HL-60 (cell line): ENCODE results near the gene SANBR.

Experiments used
- DNase-seq, 2 experiments: peaks; one replicate each; pipeline ENCODE4 v3.0.0-alpha.2; 2010 to 2020; ENCODE audit warnings: low read depth in 1 of 2, low spot score in 1 of 2
- H3K27ac ChIP-seq: fragments of 250-450 bp; sonication (Bioruptor Pico); replicated peaks from 2 replicates; pipeline ENCODE4 v1.5.1; 2020; ENCODE audit warnings: mild to moderate bottlenecking, moderate library complexity
- H3K27me3 ChIP-seq: fragments of 250-450 bp; sonication (Bioruptor Pico); 2 replicates; pipeline ENCODE4 v1.5.1; 2021; ENCODE audit warnings: mild to moderate bottlenecking, moderate library complexity; ENCODE audit not compliant: insufficient read depth, poor library complexity, severe bottlenecking
- H3K4me3 ChIP-seq: replicated peaks from 2 replicates; pipeline ENCODE4 v1.5.1; 2011; ENCODE audit warnings: mild to moderate bottlenecking, control low read depth, low read length; ENCODE audit not compliant: insufficient read depth
- GABPA ChIP-seq: IDR thresholded peaks from 2 replicates; pipeline ENCODE4 v1.6.1; 2012; ENCODE audit warnings: low read depth
- POLR2AphosphoS5 ChIP-seq: IDR thresholded peaks from 2 replicates; pipeline ENCODE4 v1.6.1; 2012; ENCODE audit warnings: low read depth
- REST ChIP-seq: IDR thresholded peaks from 2 replicates; pipeline ENCODE4 v1.6.1; 2012; ENCODE audit warnings: low read depth; ENCODE audit not compliant: insufficient replicate concordance
- SPI1 ChIP-seq: IDR thresholded peaks from 2 replicates; pipeline ENCODE4 v1.6.1; 2012; ENCODE audit warnings: low read depth, mild to moderate bottlenecking, borderline replicate concordance
- TF ChIP-seq, protein P1 (sequence below): IDR thresholded peaks from one replicate; pipeline ENCODE4 v1.5.1; 2011; ENCODE audit warnings: low read length, control low read depth, inconsistent platforms; ENCODE audit not compliant: insufficient read depth

The SANBR gene

GRCh38 chr2:61045999-61046398 is 19.7 kb upstream of the SANBR start:
- TF ChIP-seq SPI1 (no peak), POLR2AphosphoS5 (no peak), GABPA (no peak), REST (no peak)
- TF ChIP-seq, protein P1, sequence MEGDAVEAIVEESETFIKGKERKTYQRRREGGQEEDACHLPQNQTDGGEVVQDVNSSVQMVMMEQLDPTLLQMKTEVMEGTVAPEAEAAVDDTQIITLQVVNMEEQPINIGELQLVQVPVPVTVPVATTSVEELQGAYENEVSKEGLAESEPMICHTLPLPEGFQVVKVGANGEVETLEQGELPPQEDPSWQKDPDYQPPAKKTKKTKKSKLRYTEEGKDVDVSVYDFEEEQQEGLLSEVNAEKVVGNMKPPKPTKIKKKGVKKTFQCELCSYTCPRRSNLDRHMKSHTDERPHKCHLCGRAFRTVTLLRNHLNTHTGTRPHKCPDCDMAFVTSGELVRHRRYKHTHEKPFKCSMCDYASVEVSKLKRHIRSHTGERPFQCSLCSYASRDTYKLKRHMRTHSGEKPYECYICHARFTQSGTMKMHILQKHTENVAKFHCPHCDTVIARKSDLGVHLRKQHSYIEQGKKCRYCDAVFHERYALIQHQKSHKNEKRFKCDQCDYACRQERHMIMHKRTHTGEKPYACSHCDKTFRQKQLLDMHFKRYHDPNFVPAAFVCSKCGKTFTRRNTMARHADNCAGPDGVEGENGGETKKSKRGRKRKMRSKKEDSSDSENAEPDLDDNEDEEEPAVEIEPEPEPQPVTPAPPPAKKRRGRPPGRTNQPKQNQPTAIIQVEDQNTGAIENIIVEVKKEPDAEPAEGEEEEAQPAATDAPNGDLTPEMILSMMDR, result no peak
- Histone ChIP-seq H3K27ac (0 out of 2 replicates have a peak overlapping the region, but pooled peaks have one; percentile 17), H3K4me3 (no peak overlapping the region), H3K27me3 (no peaks in the 10 kb centered on the region)
- DNase-seq, result peak in 1 of 2 experiments; percentile 17

- no peaks in the 10 kb centered on the region for H3K27me3 ChIP-seq
- H3K4me3 ChIP-seq, result no peak overlapping the region
- no peak overlapping the region for H3K27ac ChIP-seq
- TF ChIP-seq POLR2AphosphoS5 (no peak), REST (no peak), SPI1 (no peak), GABPA (no peak)
- TF ChIP-seq, protein P1, result no peak
- DNase-seq, result no peak
Observed at GRCh38 chr2:61055557-61055956, 10.1 kb upstream of the SANBR start.

GRCh38 chr2:61057562-61057961 is 8.1 kb upstream of the SANBR start:
- Histone ChIP-seq H3K4me3 (no peak overlapping the region), H3K27ac (no peak overlapping the region), H3K27me3 (no peaks in the 10 kb centered on the region)
- no peak for TF ChIP-seq GABPA
- TF ChIP-seq POLR2AphosphoS5, result no peak
- TF ChIP-seq, protein P1, result no peak
- TF ChIP-seq REST, result no peak
- TF ChIP-seq SPI1, result no peak
- DNase-seq, result no peak
